Adrenal gland (tissue), 5 donors: Measurements from ENCODE around the gene CACNA1C.

Source experiments
- POLR2A ChIP-seq, 2 donors: fragments of 450-650 bp; IDR thresholded peaks; one replicate each; pipeline ENCODE4 v1.6.1; 2017; ENCODE audit warnings: antibody characterized with exemption in 2 of 2, mild to moderate bottlenecking in 2 of 2, moderate library complexity in 1 of 2
- TF ChIP-seq, protein P1 (sequence below), 6 experiments: fragments of 450-650 bp in 4 of 6; fragments of 200-600 bp in 2 of 6; sonication (generic) in 1 of 6; IDR thresholded peaks; 1 replicate in 5 of 6; 2 replicates in 1 of 6; pipeline versions ENCODE4 v1.5.1 to v1.8.0; 2016 to 2021; ENCODE audit warnings: antibody characterized with exemption in 6 of 6, mild to moderate bottlenecking in 2 of 6, moderate library complexity in 1 of 6
- donor health status: DM: no; HTN: no; CAD: no.

DNA sequence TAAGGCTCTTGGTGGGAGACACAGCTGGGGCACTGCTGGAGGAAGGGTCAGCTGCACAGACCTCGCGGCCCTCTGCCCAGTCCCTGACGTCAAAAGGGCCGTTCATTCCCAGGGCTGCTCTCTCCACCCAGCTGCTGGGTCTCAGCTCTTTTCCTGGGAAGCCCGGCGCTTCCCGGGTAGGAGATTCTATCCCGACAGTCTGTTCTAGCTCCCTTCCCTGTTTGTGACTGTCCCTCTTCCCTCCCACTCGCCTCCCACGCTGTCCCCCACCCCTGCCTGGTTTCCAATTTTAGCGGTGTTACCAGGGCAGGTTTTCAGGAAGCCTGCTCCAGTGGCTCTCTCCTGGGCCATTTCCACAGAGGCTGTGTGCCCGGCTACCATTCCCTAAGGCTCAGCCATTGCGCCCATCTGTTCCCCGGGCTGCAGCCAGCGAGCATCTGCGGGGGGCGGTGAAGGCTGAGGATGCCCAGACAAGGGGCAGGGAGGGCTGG, 186.6 kb downstream of the CACNA1C start:
- TF ChIP-seq, protein P1, sequence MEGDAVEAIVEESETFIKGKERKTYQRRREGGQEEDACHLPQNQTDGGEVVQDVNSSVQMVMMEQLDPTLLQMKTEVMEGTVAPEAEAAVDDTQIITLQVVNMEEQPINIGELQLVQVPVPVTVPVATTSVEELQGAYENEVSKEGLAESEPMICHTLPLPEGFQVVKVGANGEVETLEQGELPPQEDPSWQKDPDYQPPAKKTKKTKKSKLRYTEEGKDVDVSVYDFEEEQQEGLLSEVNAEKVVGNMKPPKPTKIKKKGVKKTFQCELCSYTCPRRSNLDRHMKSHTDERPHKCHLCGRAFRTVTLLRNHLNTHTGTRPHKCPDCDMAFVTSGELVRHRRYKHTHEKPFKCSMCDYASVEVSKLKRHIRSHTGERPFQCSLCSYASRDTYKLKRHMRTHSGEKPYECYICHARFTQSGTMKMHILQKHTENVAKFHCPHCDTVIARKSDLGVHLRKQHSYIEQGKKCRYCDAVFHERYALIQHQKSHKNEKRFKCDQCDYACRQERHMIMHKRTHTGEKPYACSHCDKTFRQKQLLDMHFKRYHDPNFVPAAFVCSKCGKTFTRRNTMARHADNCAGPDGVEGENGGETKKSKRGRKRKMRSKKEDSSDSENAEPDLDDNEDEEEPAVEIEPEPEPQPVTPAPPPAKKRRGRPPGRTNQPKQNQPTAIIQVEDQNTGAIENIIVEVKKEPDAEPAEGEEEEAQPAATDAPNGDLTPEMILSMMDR (IDR thresholded peaks at IDR 0.05) = no peak
- TF ChIP-seq POLR2A (IDR thresholded peaks at IDR 0.05) = no peak
